ENCODE measurements around the gene ARHGAP25. TPM values are rescaled to one million over a fixed set of nuclear protein-coding genes. Genes with fewer than 3 reads are reported as not detected.

Gene ARHGAP25
- total RNA-seq, 1 donor from 2014 or later, result 156 TPM

DNA sequence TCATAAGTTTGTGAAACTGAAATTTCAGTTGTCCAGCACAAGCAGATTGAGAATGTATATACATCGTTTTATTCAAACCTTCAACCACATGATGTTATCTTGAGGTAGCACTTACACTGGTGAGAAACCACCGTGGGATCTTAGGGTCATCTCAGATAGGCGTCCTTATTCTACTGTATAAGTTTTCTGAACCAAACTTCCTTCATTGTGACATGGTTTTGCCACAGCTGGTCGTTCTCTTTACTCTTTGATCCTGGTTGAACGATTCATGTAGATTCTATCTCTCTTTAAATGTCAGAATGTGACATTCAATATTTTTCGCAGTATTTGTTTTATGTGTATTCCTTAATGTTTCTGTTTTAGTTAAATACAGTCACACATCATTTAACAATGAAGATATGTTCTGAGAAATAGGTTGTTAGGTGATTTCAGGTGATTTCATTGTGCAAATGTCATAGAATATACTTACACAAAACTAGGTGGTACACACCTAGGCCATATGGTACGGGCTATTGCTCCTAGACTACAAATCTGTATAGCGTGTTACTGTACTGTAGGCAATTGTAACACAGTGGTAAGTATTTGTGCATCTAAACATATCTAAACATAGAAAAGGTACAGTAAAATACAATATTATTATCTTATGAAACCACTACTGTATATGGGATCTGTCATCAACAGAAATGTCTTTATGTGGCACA lies 17.9 kb upstream of the ARHGAP25 start:
- intact Hi-C loops (cut with micrococcal nuclease), result loop anchor here (1.0 to 5.0 kb wide), 9 partner anchors 11 to 464 kb away; partner anchors contain the start of genes APLF, FBXO48 and PPP3R1

DNA sequence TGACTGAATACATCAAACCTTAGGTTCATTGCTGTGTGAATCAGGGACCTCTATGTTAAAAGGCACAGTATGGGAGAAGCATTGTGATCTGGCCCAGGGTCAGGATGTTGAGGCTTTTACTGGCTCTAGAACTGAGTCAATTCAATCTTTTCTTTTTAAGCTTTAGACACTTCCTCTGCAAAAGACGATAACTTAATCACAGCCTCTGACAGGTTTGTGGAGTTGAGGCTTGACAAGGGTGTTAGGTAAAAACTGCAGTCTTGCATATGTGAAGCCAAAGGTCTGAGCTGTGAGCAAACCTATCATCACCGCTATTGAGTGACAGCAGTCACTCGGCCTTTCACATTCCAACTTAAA lies 17.3 kb upstream of the ARHGAP25 start:
- intact Hi-C loops (cut with micrococcal nuclease), result loop anchor here (1.0 to 5.0 kb wide), 9 partner anchors 10 to 465 kb away; partner anchors contain the start of genes APLF, FBXO48 and PPP3R1

DNA sequence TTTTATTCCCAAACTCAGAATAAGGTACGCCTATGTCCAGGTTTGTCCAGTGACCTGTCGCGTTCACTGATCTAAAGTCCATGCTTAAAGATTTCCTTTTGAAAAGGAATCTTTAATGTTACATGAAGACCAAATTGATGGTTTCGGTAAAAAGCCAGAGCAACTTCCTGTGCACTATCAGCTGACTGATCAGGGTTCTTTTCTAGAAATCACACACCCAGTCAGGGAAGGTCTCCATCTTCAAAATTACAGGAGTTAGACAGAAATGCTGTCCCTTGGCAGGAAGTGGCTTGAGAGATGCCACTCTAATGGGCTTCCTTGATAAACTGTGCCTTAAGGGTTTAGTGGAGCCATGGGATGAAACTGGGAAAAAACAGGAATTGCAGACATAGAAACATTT lies 14.7 kb upstream of the ARHGAP25 start:
- intact Hi-C loops (cut with micrococcal nuclease), result loop anchor here (2.0 to 10.0 kb wide), 4 partner anchors 67 to 565 kb away; partner anchors contain the start of genes PNO1 and PPP3R1

DNA sequence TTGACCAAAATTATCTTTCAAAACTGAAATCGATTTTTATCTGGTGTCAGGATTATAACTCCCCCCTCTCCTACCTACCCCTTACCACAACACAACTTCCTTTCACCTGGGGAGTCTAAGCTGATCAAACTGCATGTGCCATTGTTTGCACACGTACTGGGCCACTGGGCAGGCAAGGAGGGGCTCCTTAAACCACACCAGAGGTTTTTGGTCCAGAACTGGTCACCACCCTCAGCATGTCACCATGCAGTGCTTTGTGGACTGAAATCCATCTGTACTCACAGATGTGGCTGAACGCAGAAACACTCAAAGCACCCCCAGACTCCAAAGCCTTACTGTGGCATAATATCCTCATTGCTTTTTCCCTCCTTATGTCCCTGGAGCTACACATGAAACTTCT lies 13.9 kb upstream of the ARHGAP25 start:
- intact Hi-C loops (cut with micrococcal nuclease), result loop anchor here (1.0 to 10.0 kb wide), 6 partner anchors 14 to 566 kb away; partner anchors contain the start of genes ARHGAP25 and PNO1

DNA sequence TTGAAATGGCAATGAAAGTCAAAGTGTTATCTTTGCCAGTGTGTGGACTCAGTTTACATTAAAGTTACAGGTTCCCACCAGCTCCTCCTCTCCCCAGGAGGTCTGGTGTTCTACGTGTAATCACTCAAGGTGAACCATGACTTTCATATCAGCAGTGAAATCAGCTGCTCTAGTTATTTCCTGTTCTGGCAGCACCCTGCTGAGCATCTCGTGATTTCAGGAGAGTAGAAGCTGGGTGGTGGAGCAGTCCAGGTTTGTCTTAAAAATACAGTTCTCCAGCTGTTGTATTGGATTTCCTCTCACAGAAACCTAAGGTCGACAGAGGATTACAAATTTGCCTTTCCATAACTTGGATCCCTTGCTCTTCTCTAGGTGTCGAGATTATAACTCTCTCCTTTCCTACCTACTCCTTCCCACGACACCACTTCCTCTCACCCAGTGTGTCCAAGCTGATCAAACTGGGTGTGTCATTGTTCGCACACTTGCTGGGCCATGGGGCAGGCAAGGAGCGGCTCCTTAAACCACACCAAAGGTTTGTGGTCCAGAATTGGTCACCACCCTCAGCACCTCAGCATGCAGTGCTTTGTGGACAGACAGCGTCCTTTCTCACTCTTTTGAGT lies 13.0 kb upstream of the ARHGAP25 start:
- intact Hi-C loops (cut with micrococcal nuclease), result loop anchor here (1.0 to 10.0 kb wide), 6 partner anchors 13 to 567 kb away; partner anchors contain the start of genes ARHGAP25 and PNO1

DNA sequence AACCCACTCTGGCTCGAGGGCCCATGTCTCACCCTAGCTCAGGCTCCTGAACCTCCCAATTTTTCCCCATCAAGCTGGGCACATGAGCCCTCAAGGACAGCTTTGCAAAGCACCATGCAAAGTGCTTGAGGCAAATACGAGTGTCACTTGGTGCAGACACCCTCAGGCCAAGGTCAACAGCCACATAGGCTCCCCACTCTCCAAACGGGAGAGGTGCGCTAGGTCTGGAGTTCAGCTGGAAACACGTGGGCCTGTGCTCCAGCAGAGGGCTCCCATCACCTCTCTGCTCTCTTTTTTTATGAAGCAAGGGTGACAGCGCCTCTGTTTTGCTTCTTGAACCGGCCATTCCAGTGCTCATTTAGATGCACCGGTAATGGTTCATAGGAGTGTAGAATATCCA lies 11.9 kb upstream of the ARHGAP25 start:
- intact Hi-C loops (cut with micrococcal nuclease), result loop anchor here (5.0 to 10.0 kb wide), 2 partner anchors 335 to 568 kb away; partner anchors contain the start of gene PNO1

DNA sequence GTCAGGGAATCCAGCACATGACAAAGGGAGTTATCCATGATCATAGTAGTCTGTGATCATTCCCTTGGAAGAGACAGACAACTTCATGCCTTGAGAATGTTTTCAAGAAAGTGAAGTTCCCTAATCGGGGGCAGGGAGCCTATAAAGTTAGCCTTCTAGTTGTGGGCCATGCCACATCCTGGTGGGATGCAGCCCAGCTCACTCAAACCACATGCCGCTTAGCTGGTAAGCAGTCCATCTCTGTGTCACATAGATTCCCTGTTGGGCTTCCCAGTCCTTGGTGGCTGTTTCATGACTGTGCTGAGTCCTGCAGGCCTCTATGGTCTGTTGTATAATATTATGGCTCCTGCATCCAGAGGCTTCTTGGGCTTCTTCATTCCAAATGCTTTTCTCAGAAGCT lies 11.4 kb upstream of the ARHGAP25 start:
- intact Hi-C loops (cut with micrococcal nuclease), result loop anchor here (5.0 to 10.0 kb wide), 2 partner anchors 336 to 568 kb away; partner anchors contain the start of gene PNO1

DNA sequence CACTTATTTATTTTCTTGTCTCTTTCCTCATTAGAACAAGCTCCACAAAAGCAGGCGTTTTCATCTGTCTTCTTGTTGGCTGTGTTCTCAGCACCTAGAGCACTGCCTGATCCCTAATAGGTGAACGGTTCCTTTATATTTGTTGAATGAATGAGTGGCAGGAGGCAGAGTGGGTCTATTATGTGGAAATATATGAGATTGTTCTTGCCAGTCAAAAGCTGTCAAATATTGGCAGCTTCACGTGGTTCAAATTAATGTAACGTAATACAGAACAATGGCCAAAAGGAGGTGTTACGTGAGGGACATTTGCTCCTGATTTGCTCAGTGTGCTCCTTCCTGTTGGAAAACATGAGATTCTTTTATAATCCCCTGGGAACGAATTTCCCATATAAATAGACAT lies 8.5 kb upstream of the ARHGAP25 start:
- intact Hi-C loops (cut with micrococcal nuclease), result loop anchor here (2.0 to 10.0 kb wide), 2 partner anchors 15 to 571 kb away; partner anchors contain the start of gene PNO1

DNA sequence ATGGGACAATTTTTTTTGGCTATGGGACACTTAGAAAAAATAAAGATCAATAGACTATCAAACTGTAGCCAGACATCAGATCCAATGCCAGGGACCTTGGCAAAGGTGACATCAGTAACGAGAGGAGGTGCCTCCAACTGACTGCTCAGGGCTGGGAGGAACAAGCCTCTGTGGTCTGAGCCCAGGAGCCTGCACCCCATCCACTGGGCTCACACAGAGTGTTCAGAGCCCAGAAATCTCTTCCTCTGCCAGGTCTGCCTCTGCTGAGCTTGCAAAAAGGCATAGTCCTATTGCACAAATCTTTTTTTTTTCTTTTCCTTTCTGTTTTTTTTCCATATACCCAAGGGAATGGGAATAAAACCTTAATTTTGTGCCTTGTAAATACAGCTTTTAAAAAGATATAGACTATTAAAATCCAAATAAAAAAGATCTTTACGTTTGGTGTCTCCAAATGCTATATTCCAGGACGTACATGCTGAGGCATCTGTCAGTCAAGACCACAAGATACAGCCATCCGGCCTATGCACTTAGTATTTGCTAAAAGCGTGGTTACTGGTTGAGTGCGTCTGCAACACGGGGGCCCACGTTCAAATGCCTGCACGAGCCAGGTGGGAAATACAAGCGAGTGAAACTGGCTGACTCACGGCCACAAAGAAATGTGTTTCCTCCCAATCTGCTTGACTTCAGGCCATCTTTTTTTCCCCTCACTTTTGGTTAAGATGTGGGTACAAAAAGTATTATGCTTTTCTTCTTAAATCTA lies 7.8 kb upstream of the ARHGAP25 start:
- intact Hi-C loops (cut with micrococcal nuclease), result loop anchor here (1.0 to 10.0 kb wide), 4 partner anchors 9 to 572 kb away; partner anchors contain the start of gene PNO1

DNA sequence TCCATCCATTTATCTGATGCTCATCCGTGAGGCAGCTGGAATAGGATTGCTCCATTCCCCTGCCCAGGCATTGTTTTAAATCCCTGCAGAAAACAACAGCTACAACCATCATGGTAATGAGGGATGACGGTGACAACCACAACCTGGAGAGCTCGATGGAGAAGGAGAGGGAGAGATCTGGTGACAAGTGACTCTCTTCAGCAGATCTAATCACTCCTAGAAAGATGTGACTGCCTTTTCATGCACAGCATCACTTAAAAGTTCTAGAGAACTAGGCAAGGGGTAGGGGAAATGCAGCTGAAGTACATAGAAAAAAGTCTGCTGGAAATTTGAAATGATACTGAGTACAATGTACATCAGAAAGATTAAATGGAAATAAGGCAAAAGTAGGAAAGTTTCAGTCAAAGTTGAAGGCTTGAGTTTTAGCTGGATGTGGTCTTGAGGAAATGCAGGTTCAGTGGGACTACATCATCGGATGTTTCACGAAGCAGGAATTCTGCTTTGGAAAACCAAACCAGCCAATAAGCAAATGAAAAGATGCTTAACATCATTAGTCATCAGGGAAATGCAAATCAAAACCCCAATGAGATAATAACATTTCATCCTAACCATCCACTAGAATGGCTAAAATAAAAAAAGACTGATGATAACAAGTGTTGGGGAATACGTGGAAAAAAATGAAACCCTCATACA lies 6.8 kb upstream of the ARHGAP25 start:
- intact Hi-C loops (cut with micrococcal nuclease), result loop anchor here (1.0 to 10.0 kb wide), 4 partner anchors 7 to 573 kb away; partner anchors contain the start of gene PNO1

DNA sequence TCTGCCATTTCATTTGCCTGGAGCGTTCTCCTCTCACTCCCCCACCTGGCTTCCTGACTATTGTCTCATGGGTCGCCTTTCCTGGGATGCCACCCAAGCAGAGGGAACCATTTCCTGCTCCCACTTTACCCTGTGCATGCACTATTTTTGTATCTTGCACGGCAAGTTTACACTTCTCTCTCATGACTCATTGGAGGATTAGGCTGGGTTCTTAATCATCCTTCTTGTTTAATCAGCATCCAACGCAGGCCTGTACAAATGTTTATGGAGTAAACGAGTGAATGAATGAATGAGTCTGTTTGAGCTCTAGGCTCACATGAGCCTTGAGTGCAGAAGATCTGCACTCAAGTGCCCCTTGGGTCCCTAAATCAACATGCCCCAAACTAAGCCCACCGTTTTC lies 3.8 kb upstream of the ARHGAP25 start:
- intact Hi-C loops (cut with micrococcal nuclease), result loop anchor here (10.0 kb wide), 1 partner anchor 914 kb away; the partner anchor contains the start of gene AAK1

DNA sequence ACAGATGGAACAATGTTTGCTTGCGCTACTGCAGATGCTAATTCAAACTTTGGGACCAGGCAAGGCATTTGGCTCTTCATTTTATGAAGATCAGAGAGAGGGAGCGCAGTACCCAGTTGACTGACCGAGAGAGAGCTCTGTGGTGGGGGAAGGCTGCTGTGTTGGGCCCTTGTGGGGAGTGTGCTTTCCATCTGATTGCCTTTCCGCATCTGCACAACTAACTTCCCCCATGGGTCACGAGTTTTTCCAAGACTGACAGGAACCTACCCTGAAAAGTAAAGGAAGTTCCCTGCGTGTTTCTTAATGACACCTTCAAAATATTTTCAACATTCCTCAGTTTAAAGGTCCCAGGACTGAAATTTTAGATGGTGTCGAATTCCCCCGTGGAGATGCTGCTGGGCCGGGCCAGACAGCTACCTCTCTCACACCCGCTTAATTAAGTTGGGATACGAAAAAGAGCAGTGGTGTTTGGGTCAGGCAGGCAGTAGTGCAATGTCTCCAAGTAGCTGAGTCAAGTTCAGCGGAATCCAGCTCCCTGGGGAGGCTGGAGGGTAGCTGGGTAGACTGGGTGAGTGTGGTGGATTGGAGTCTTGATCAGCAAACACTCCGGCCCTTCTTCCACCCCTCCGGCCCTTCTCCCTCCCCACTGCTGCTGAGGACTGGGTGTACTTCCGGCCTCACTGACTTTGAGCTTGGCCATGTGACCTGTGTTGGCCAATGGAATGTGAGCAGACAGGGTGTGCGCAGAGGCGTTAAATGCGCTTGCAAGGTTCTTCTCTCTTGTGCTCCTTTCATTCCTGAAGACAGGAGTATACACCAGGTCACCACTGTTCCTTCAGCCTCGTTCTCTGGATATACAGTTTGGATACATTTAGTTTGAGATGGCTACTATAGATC lies 2.3 kb upstream of the ARHGAP25 start:
- intact Hi-C loops (cut with micrococcal nuclease), result loop anchor here (10.0 kb wide), 1 partner anchor 913 kb away; the partner anchor contains the start of gene AAK1

DNA sequence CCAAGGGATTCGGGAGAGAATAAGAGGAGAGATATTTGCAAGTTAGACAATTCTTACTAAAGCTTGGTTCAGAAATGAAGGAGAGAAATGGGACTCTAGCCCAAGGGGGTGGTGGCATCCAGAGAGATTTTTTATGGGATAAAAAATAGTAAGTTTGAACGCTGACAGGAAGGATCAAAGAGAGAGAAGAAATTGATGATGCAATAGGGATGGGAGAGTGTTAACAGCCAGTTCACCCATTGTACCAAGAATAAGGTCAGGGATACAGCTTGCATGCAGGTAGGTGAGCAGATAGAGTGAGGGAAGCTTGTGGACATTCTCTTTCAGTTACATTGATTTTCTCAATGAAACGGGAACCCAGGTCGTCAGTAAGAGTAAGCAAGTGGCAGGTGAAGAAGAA lies 1.2 kb upstream of the ARHGAP25 start:
- intact Hi-C loops (cut with micrococcal nuclease), result loop anchor here (10.0 kb wide), 1 partner anchor 911 kb away; the partner anchor contains the start of gene AAK1

DNA sequence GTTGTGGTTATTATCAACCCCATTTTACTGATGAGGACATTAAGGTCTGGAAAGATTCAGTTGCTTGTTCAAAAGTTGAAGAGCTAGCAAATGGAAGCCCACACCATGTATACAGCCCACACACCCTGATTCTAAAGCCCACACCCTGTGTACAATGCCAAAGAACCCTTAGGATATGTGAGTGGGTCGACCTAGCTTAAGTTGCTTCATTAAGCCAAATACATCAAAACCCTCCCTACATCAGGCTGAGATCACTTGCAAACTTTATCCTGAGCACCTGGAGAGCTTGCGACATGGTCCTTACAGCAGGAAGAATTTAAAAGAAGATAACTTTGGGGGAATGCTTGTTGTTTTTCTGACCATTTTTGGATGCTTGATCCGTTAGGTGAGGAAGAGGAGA lies 435 bp upstream of the ARHGAP25 start:
- intact Hi-C loops (cut with micrococcal nuclease), result loop anchor here (1.0 to 10.0 kb wide), 4 partner anchors 13 to 911 kb away; partner anchors contain the start of genes AAK1, APLF and FBXO48

DNA sequence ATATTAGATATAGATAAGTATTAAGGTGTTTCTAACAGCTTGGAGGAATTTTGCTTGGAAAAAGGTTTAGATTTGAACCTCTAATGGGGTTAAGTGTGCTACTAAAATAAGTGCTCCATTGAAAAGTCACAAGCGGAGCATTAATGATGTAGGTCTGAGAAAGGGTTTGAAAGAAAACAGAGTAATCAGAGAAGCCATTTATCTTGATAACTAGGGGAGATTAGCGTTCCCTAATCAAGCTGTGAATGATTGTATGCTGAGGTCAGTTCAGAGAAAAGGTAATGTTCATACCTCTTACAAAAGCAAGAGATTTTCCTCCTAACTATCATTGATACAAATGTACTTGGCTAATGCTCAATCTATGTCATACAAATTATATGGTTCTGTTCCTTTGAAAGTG lies 1.5 kb downstream of the ARHGAP25 start:
- intact Hi-C loops (cut with micrococcal nuclease), result loop anchor here (5.0 to 10.0 kb wide), 2 partner anchors 364 to 909 kb away; partner anchors contain the start of gene AAK1

DNA sequence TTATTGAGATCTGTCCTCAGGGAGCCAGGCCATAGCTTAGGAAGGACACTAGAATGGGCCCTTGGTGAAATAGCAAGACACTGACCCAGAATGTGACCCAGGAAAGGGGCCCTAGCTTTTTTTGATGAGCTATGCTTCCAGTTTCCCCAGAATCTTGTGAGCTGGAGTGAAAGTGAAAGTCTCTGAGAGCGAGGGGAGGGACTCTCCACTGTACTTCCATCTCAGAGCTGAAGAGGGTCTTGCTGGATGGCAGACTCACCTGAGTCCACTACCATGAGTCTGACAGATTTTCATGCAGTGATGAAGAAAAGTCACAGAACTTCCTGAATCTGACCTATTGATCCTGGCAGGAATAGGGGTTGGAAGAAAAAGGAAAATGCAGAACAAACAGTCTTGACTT lies 3.1 kb downstream of the ARHGAP25 start:
- intact Hi-C loops (cut with micrococcal nuclease), result loop anchor here (1.0 to 10.0 kb wide), 4 partner anchors 20 to 907 kb away; partner anchors contain the start of gene AAK1

DNA sequence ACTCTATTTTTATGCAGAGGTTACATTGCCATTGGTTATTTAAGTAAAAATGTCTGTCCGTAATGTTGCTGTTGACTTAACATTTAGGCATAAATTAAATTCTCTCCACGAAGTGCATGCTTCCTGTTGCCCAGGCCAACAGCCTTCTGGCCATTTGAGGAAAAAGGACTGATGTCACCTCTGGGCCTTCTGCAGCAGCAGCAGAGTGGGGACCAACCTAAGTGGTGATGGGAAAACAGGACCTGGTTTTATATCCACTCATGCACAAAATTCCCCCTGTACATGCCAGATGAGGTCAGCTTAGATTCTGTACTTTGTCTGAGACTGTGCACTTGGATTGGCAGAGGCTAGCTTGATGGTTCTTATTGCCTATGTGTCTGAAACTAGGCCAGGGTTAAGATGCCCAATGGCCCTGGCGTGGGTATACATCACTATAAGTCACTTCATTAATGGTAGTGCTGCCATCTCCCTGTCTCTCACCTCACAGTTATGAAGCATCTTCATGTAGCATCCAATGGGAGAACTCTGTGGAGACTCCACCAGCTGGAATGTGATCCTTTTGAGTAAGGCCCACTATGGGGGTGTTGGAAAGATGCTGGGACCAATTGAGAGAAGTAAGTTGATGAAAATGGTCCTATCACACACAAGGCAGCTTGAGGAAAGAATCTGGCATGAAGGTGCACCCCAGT lies 4.4 kb downstream of the ARHGAP25 start:
- intact Hi-C loops (cut with micrococcal nuclease), result loop anchor here (5.0 to 10.0 kb wide), 2 partner anchors 367 to 906 kb away; partner anchors contain the start of gene AAK1

DNA sequence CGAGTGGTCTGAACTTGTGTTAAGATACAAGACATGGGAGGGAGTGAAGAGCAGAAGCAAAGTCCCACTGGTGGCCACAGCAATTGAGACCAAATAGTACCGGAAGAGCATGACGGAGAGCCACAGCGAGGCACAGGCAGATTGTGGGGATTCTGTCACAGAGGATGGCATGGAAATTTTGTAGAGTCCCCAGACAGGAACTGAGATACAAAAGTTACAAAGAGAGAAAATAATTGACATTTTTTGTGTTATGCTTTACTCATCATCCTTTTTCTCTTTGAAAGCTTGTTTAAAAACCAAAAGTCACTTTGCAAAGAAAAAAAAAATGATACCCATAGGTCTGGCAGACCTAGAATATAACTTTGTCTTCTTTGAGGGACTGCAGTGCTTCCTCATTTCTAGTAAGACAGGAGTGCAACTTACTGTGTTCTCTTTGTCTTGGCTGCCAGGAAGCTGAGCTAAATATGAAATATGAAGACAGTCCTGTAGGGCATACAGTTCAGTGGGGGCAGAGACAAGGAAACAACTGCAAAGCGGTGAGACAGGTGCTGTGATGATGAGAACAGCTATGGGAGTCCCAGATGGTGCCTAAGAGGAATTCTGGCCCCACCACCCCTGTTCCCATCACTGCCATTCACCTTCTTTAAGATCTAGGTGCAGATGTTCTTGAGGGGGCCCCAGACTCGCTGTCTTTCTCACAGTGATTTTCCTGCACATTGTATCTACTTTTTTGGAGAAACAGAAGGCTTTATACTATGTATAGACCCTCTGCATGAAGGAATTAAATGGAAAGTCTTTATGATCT lies 5.2 kb downstream of the ARHGAP25 start:
- intact Hi-C loops (cut with micrococcal nuclease), result loop anchor here (2.0 to 10.0 kb wide), 3 partner anchors 13 to 905 kb away; partner anchors contain the start of gene AAK1

Measured in T-helper 1 cell treated with Interleukin-12 subunit alpha and Interleukin-12 subunit beta and Interleukin-4 antibody, amounts not matched to agents 30 ng/mL and 1 ng/mL, for 36 hours (primary cell).